HCT116 (cell line): ENCODE measurements around the gene IGSF9. TPM values are rescaled to one million over a fixed set of nuclear protein-coding genes. Genes with fewer than 3 reads are reported as not detected.

ENCODE experiments used
- ATAC-seq: fragments of 200-7000 bp; cut with Tn5 transposase; 2 replicates; pipeline ENCODE4 v1.9.1; 2020; ENCODE audit warnings: mild to moderate bottlenecking, moderate library complexity
- BruUV-seq: library from RNA; stranded (reverse); fragments of 400-500 nt; replicated peaks from 2 replicates; lab custom pipeline; 2021; lab: Mats Ljungman, UMichigan
- CTCF ChIA-PET: fragments of 300-600 bp; sonication (Branson Sonifier 250); formaldehyde crosslinking; loops from one replicate; lab custom pipeline; 2021; ENCODE audit warnings: antibody characterized with exemption; lab: Charles Lee
- POLR2A ChIA-PET: fragments of 300-600, 350-600 bp; sonication (Branson Sonifier 250); formaldehyde crosslinking; loops from one replicate; lab custom pipeline; 2021; ENCODE audit warnings: antibody characterized with exemption; lab: Charles Lee
- RAD21 ChIA-PET, 2 experiments: fragments of 300-600 bp; sonication (Branson Sonifier 250); formaldehyde crosslinking; loops; one replicate each; lab custom pipeline; 2023; ENCODE audit warnings: low total read pairs in 2 of 2; ENCODE audit not compliant: uncharacterized antibody in 2 of 2, unreplicated experiment in 2 of 2, low non-redundant PET in 1 of 2; lab: Charles Lee
- DNase-seq: peaks from one replicate; pipeline ENCODE4 v3.0.0-alpha.2; 2010; ENCODE audit warnings: low read depth, low spot score
- H2AFZ ChIP-seq: fragments of 200-600 bp; shearing (Covaris generic), sonication (generic); 2 replicates; pipeline ENCODE4 v1.6.1; 2017; ENCODE audit warnings: low read depth, mixed run types, mixed read lengths, antibody characterized with exemption, low read length; ENCODE audit not compliant: poor library complexity, severe bottlenecking
- H3K27ac ChIP-seq: 2 replicates; pipeline ENCODE4 v1.5.1; 2012; ENCODE audit warnings: low read depth, low read length
- H3K27me3 ChIP-seq: fragments of 200-600 bp; sonication (generic); 2 replicates; pipeline ENCODE4 v1.6.1; 2016; ENCODE audit warnings: mixed run types, low read length, mixed read lengths; ENCODE audit not compliant: insufficient read depth
- H3K36me3 ChIP-seq, 2 experiments: fragments of 200-500 bp in 1 of 2; fragments of 200-600 bp in 1 of 2; sonication (Bioruptor generic) in 1 of 2; sonication (generic) in 1 of 2; 2 replicates each; pipeline versions ENCODE4 v1.5.1 to v1.6.1; 2014 to 2016; ENCODE audit warnings: low read length in 2 of 2, inconsistent platforms in 1 of 2, mixed read lengths in 1 of 2, mixed run types in 1 of 2; ENCODE audit not compliant: insufficient read depth in 2 of 2, control insufficient read depth in 1 of 2
- H3K4me1 ChIP-seq, 2 experiments: fragments of 200-600 bp in 1 of 2; sonication (generic) in 1 of 2; 2 replicates each; pipeline versions ENCODE4 v1.5.1 to v1.6.1; 2012 to 2017; ENCODE audit warnings: low read length in 2 of 2, inconsistent platforms in 1 of 2, mild to moderate bottlenecking in 1 of 2, mixed read lengths in 1 of 2, mixed run types in 1 of 2, moderate library complexity in 1 of 2; ENCODE audit not compliant: insufficient read depth in 2 of 2, control insufficient read depth in 1 of 2
- H3K4me2 ChIP-seq: fragments of 200-600 bp; sonication (generic); 2 replicates; pipeline ENCODE4 v1.6.1; 2017; ENCODE audit warnings: mixed run types, low read length, mixed read lengths
- H3K4me3 ChIP-seq, 2 experiments: fragments of 200-600 bp in 1 of 2; sonication (generic) in 1 of 2; replicated peaks in 1 of 2; 2 replicates each; pipeline ENCODE4 v1.5.1; 2011 to 2016; ENCODE audit warnings: low read length in 2 of 2, control low read depth in 1 of 2, low read depth in 1 of 2, mild to moderate bottlenecking in 1 of 2, mixed read lengths in 1 of 2, mixed run types in 1 of 2
- H3K79me2 ChIP-seq: fragments of 200-600 bp; sonication (generic); 2 replicates; pipeline ENCODE4 v1.6.1; 2017; ENCODE audit warnings: mild to moderate bottlenecking, mixed run types, low read length, moderate library complexity, mixed read lengths; ENCODE audit not compliant: insufficient read depth
- H3K9ac ChIP-seq: fragments of 200-600 bp; sonication (generic); 2 replicates; pipeline ENCODE4 v1.6.1; 2016; ENCODE audit warnings: low read length, mixed read lengths
- H3K9me2 ChIP-seq: fragments of 200-600 bp; sonication (generic), shearing (Covaris generic); 2 replicates; pipeline ENCODE4 v1.6.1; 2017; ENCODE audit warnings: mixed run types, mild to moderate bottlenecking, moderate library complexity; ENCODE audit not compliant: insufficient read depth
- H3K9me3 ChIP-seq, 2 experiments: fragments of 200-500 bp in 1 of 2; fragments of 200-600 bp in 1 of 2; sonication (Bioruptor generic) in 1 of 2; sonication (generic) in 1 of 2; 2 replicates each; pipeline ENCODE4 v1.6.1; 2014 to 2017; ENCODE audit warnings: low read length in 2 of 2, mixed read lengths in 2 of 2, inconsistent platforms in 1 of 2, low read depth in 1 of 2, mild to moderate bottlenecking in 1 of 2, mixed run types in 1 of 2, moderate library complexity in 1 of 2; ENCODE audit not compliant: control insufficient read depth in 1 of 2, insufficient read depth in 1 of 2
- H4K20me1 ChIP-seq: fragments of 200-600 bp; sonication (generic), shearing (Covaris generic); 2 replicates; pipeline ENCODE4 v1.6.1; 2017; ENCODE audit warnings: mixed run types, mild to moderate bottlenecking, moderate library complexity; ENCODE audit not compliant: insufficient read depth
- CBX3 ChIP-seq: IDR thresholded peaks from 2 replicates; pipeline ENCODE4 v1.6.1; 2012; ENCODE audit warnings: low read depth
- CEBPB ChIP-seq: IDR thresholded peaks from 2 replicates; pipeline ENCODE4 v1.6.1; 2012; ENCODE audit warnings: low read depth
- EGR1 ChIP-seq: IDR thresholded peaks from 2 replicates; pipeline ENCODE4 v1.6.1; 2012; ENCODE audit warnings: low read depth
- ELF1 ChIP-seq: IDR thresholded peaks from 2 replicates; pipeline ENCODE4 v1.6.1; 2012; ENCODE audit warnings: low read depth, borderline replicate concordance
- EZH2phosphoT487 ChIP-seq: fragments of 200-600 bp; IDR thresholded peaks from 2 replicates; pipeline ENCODE4 v1.6.1; 2018; ENCODE audit warnings: antibody characterized with exemption, borderline replicate concordance
- POLR2AphosphoS5 ChIP-seq: IDR thresholded peaks from 2 replicates; pipeline ENCODE4 v1.6.1; 2011; ENCODE audit warnings: mild to moderate bottlenecking, low read depth, low read length, moderate library complexity
- RAD21 ChIP-seq: IDR thresholded peaks from 2 replicates; pipeline ENCODE4 v1.6.1; 2012; ENCODE audit warnings: low read depth, mild to moderate bottlenecking
- TCF7L2 ChIP-seq: IDR thresholded peaks from 2 replicates; pipeline ENCODE4 v1.7.0; 2011; ENCODE audit warnings: borderline replicate concordance, inconsistent platforms; ENCODE audit not compliant: insufficient read depth, insufficient read length; ENCODE audit errors: extremely low read depth
- intact Hi-C: fragments of 100-400 bp; cut with micrococcal nuclease; formaldehyde crosslinking; loops from 2 replicates; pipeline ENCODE4 v1.10.0; 2022
- total RNA-seq: library from RNA; stranded (reverse); gene quantifications from one replicate; pipeline ENCODE4 v1.2.1, GENCODE V29; 2021; ENCODE audit not compliant: unreplicated experiment
- TF ChIP-seq, protein P1 (sequence below), 3 experiments: fragments of 200-600 bp in 1 of 3; sonication (generic) in 1 of 3; IDR thresholded peaks in 2 of 3; conservative IDR thresholded peaks in 1 of 3; 2 replicates each; pipeline ENCODE4 v1.5.1; 2012 to 2017; ENCODE audit warnings: low read depth in 2 of 3, low read length in 2 of 3, antibody characterized with exemption in 1 of 3, borderline replicate concordance in 1 of 3, control low read depth in 1 of 3, mild to moderate bottlenecking in 1 of 3, mixed read lengths in 1 of 3, mixed run types in 1 of 3, moderate library complexity in 1 of 3; ENCODE audit not compliant: insufficient read depth in 1 of 3

IGSF9 gene
- total RNA-seq, 1 experiment from 2014 or later, result 10.3 TPM

DNA sequence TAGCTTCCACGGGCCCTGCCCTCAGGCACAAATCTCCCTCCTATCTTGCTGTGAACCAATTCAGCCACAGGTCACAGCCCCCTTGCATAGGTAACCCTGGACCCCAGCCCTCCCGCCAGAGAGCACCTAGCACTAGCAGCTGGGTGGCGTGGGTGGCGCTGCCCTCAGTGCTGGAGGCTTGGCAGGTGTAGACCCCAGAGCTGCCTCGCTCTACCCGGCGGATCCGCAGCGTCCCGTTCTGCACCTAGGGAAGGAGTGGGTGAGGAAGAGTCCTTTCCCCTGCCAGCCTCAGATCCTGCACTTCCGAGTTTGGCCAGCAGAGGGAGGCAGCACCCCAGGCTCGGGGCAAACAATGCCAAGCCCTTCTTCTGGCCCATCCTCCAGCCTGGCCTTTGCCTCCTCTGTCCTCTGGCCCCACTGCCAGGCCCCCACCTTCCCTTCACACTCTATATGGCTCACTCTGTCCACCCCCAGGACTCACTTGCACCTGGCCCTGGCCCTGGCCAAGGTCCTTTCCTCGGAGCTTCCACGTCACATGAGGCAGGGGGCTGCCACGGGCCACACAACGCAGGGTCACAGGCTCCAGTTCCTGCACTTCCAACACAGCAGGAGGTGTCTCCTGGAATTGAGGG lies 9.0 kb downstream of the IGSF9 start:
- ATAC-seq (peak; percentile 95), DNase-seq (no peak)
- Histone ChIP-seq H3K27ac (no peak overlapping the region), H4K20me1 (no peaks in the 10 kb centered on the region), H3K9ac (no peak overlapping the region), H3K27me3 (no peaks in the 10 kb centered on the region), H3K4me2 (peak overlapping the region; percentile 18), H2AFZ (no peak overlapping the region), H3K79me2 (no peaks in the 10 kb centered on the region), H3K36me3 (peaks cover 0 to 2% of the 10 kb centered on the region in 2 experiments; a peak in 1 of 4 replicates), H3K4me3 (no peak overlapping the region), H3K9me3 (no peaks in the 10 kb centered on the region), H3K9me2 (no peaks in the 10 kb centered on the region), H3K4me1 (peaks cover 3 to 15% of the 10 kb centered on the region in 2 experiments)
- POLR2A ChIA-PET, result no interaction called here
- BruUV-seq, result no TSS peak
- CTCF ChIA-PET, result interaction anchor here (10.1 kb wide), 1 partner anchor 70 kb away, joined by 170 read pairs; no protein-coding TSS in a partner anchor
- intact Hi-C loops, result loop anchor here (1.0 to 2.0 kb wide), 2 partner anchors 70 to 142 kb away; no protein-coding TSS in a partner anchor
- RAD21 ChIA-PET, result interaction anchor here in 1 of 2 experiments (1.9 kb wide), 1 partner anchor 71 kb away, joined by 5 read pairs; no protein-coding TSS in a partner anchor
- TF ChIP-seq EGR1 (no peak), ELF1 (no peak), RAD21 (peak; percentile 98)
- TF ChIP-seq, protein P1, sequence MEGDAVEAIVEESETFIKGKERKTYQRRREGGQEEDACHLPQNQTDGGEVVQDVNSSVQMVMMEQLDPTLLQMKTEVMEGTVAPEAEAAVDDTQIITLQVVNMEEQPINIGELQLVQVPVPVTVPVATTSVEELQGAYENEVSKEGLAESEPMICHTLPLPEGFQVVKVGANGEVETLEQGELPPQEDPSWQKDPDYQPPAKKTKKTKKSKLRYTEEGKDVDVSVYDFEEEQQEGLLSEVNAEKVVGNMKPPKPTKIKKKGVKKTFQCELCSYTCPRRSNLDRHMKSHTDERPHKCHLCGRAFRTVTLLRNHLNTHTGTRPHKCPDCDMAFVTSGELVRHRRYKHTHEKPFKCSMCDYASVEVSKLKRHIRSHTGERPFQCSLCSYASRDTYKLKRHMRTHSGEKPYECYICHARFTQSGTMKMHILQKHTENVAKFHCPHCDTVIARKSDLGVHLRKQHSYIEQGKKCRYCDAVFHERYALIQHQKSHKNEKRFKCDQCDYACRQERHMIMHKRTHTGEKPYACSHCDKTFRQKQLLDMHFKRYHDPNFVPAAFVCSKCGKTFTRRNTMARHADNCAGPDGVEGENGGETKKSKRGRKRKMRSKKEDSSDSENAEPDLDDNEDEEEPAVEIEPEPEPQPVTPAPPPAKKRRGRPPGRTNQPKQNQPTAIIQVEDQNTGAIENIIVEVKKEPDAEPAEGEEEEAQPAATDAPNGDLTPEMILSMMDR (IDR thresholded peaks at IDR 0.05 in 2 of 3, conservative IDR thresholded peaks at IDR 0.05 in 1 of 3; ENCODE audit: borderline replicate concordance in 1 of 3, insufficient read depth in 1 of 3, low read depth in 2 of 3, low read length in 2 of 3), result peak; percentile 84 to 96 (median 95)

DNA sequence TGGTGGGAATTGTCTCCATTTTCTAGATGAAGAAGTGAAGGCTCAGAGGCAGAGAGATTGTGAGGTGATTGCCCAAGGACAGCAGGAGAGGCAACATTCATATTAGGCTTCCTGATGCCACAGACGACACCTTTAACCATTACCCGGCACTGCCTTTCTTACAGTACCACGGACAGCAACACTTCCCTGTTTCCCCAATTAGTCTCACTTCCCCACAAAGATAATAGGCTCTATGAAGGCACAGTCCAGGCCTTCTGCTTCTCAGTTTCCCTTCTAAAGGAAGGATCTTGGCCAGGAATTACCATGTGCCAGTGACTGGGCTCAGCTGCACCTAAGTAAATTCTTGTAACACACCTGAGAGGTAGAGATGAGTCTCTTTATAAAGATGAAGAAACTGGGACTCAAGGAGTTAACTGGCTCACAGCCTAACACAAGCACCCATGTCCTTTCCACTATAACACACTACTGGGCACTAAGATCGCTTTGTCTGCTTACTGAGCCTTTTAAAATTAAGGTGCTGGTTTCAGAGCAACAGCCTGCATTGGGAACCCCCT lies 9.6 kb downstream of the IGSF9 start:
- no peak for DNase-seq
- ChIA-PET POLR2A (no interaction called here), RAD21 (interaction anchor here in 1 of 2 experiments (1.9 kb wide), 1 partner anchor 72 kb away, joined by 5 read pairs; no protein-coding TSS in a partner anchor), CTCF (interaction anchor here (10.1 kb wide), 1 partner anchor 70 kb away, joined by 170 read pairs; no protein-coding TSS in a partner anchor)
- intact Hi-C loops, result loop anchor here (1.0 to 2.0 kb wide), 2 partner anchors 71 to 143 kb away; no protein-coding TSS in a partner anchor
- H3K27me3 ChIP-seq, result no peaks in the 10 kb centered on the region
- H4K20me1 ChIP-seq, result no peaks in the 10 kb centered on the region
- H3K36me3 ChIP-seq, result peaks cover 0 to 2% of the 10 kb centered on the region in 2 experiments; a peak in 1 of 4 replicates
- no peak overlapping the region for H3K4me3 ChIP-seq
- H2AFZ ChIP-seq, result no peak overlapping the region
- H3K4me2 ChIP-seq, result 0 out of 2 replicates have a peak overlapping the region, but pooled peaks have one; percentile 18
- H3K4me1 ChIP-seq, result peaks cover 3 to 15% of the 10 kb centered on the region in 2 experiments
- no peaks in the 10 kb centered on the region for H3K9me3 ChIP-seq
- no peaks in the 10 kb centered on the region for H3K9me2 ChIP-seq
- H3K27ac ChIP-seq, result no peak overlapping the region
- BruUV-seq, result no TSS peak
- no peaks in the 10 kb centered on the region for H3K79me2 ChIP-seq
- no peak overlapping the region for H3K9ac ChIP-seq
- ATAC-seq, result no peak
- TF ChIP-seq CEBPB (no peak), CBX3 (no peak), EGR1 (no peak), POLR2AphosphoS5 (no peak), EZH2phosphoT487 (no peak), TCF7L2 (no peak)
- TF ChIP-seq, protein P1 (IDR thresholded peaks at IDR 0.05 in 2 of 3, conservative IDR thresholded peaks at IDR 0.05 in 1 of 3; ENCODE audit: borderline replicate concordance in 1 of 3, insufficient read depth in 1 of 3, low read depth in 2 of 3, low read length in 2 of 3), result no peak
